GM12878 (cell line): ENCODE measurements around the gene UQCRH.

Experiments
- NR2C2 ChIP-seq: IDR thresholded peaks from 2 replicates; pipeline ENCODE4 v1.6.1; 2011; ENCODE audit warnings: borderline replicate concordance, low read depth; ENCODE audit not compliant: control insufficient read depth, insufficient read length
- RCOR1 ChIP-seq: conservative IDR thresholded peaks from 2 replicates; pipeline ENCODE4 v1.6.1; 2012; ENCODE audit warnings: low read depth, low read length, improper control_type of control experiment

GRCh38 chr1:46274225-46275029 is 29.1 kb upstream of the UQCRH start:
- TF ChIP-seq RCOR1 (no peak), NR2C2 (no peak)
